GM12878 (cell line): ENCODE measurements around the gene ERCC2. TPM values are rescaled to one million over a fixed set of nuclear protein-coding genes. Genes with fewer than 3 reads are reported as not detected.

Source experiments
- ATAC-seq: fragments of 200-7000 bp; cut with Tn5 transposase; 3 replicates; pipeline ENCODE4 v1.9.1; 2020; ENCODE audit warnings: mild to moderate bottlenecking, moderate library complexity
- BruUV-seq: library from RNA; stranded (reverse); fragments of 400-500 nt; replicated peaks from 2 replicates; lab custom pipeline; 2021; lab: Mats Ljungman, UMichigan
- CTCF ChIA-PET: fragments of 300-600 bp; sonication (Branson Sonifier 250); formaldehyde crosslinking; extraction: SDS; loops from one replicate; lab custom pipeline; 2021; ENCODE audit warnings: inconsistent platforms; lab: Yijun Ruan, JAX
- POLR2A ChIA-PET: fragments of 350-600 bp; formaldehyde crosslinking; extraction: SDS; loops from one replicate; lab custom pipeline; 2021; ENCODE audit warnings: inconsistent platforms; lab: Charles Lee
- RAD21 ChIA-PET: fragments of 300-600 bp; sonication (Branson Sonifier 250); formaldehyde crosslinking; loops from one replicate; lab custom pipeline; 2023; ENCODE audit warnings: antibody characterized with exemption; ENCODE audit not compliant: unreplicated experiment; lab: Charles Lee
- SMC1A ChIA-PET: fragments of 300-600 bp; sonication (Branson Sonifier 250); formaldehyde crosslinking; loops from one replicate; lab custom pipeline; 2023; ENCODE audit not compliant: unreplicated experiment, uncharacterized antibody; lab: Charles Lee
- DNase-seq: peaks from one replicate; pipeline ENCODE4 v3.0.0-alpha.2; 2011; ENCODE audit warnings: low read depth, low spot score
- FAIRE-seq: peaks from 3 replicates; lab custom pipeline; 2011; peaks lifted over from hg19 to GRCh38; lab: Jason Lieb, UNC
- H2AFZ ChIP-seq: 2 replicates; pipeline ENCODE4 v1.6.0; 2011; ENCODE audit warnings: low read depth, low read length, control low read depth; ENCODE audit not compliant: control insufficient read depth
- H3K27ac ChIP-seq: 2 replicates; pipeline ENCODE4 v1.5.1; 2011; ENCODE audit warnings: control low read depth; ENCODE audit not compliant: control insufficient read depth, insufficient read depth
- H3K27me3 ChIP-seq, 2 experiments: replicated peaks in 1 of 2; 2 replicates each; pipeline versions ENCODE4 v1.6.0 to v1.6.1; 2011; ENCODE audit warnings: low read length in 1 of 2; ENCODE audit not compliant: control insufficient read depth in 2 of 2, insufficient read depth in 2 of 2
- H3K36me3 ChIP-seq, 2 experiments: 2 replicates each; pipeline ENCODE4 v1.5.1; 2011; ENCODE audit warnings: low read length in 1 of 2; ENCODE audit not compliant: control insufficient read depth in 2 of 2, insufficient read depth in 2 of 2
- H3K4me1 ChIP-seq: 2 replicates; pipeline ENCODE4 v1.6.1; 2011; ENCODE audit warnings: mild to moderate bottlenecking, low read length, moderate library complexity, mixed read lengths; ENCODE audit not compliant: control insufficient read depth, insufficient read depth
- H3K4me2 ChIP-seq: 2 replicates; pipeline ENCODE4 v1.6.0; 2011; ENCODE audit warnings: control low read depth; ENCODE audit not compliant: control insufficient read depth, insufficient read depth
- H3K4me3 ChIP-seq: fragments of 200-600 bp; sonication (generic); 2 replicates; pipeline ENCODE4 v1.5.1; 2016
- H3K79me2 ChIP-seq: 2 replicates; pipeline ENCODE4 v1.6.0; 2011; ENCODE audit warnings: low read length; ENCODE audit not compliant: control insufficient read depth, insufficient read depth
- H3K9ac ChIP-seq: 2 replicates; pipeline ENCODE4 v1.8.0; 2011; ENCODE audit warnings: low read length, control low read depth, mixed read lengths; ENCODE audit not compliant: control insufficient read depth, insufficient read depth
- H3K9me3 ChIP-seq: replicated peaks from 3 replicates; pipeline ENCODE4 v1.5.1; 2011; ENCODE audit warnings: mild to moderate bottlenecking, low read length; ENCODE audit not compliant: control insufficient read depth, insufficient read depth
- H4K20me1 ChIP-seq: 2 replicates; pipeline ENCODE4 v1.6.0; 2011; ENCODE audit not compliant: control insufficient read depth, insufficient read depth
- E4F1 ChIP-seq: fragments of 450-650 bp; IDR thresholded peaks from 2 replicates; pipeline ENCODE4 v1.6.1; 2018; ENCODE audit warnings: borderline replicate concordance, mild to moderate bottlenecking; ENCODE audit not compliant: partially characterized antibody
- GABPA ChIP-seq: IDR thresholded peaks from 2 replicates; pipeline ENCODE4 v1.6.1; 2014; ENCODE audit warnings: antibody characterized with exemption, low read depth, mild to moderate bottlenecking, inconsistent platforms
- IKZF2 ChIP-seq, 2 experiments: fragments of 450-650 bp; IDR thresholded peaks; 2 replicates each; pipeline ENCODE4 v1.6.1; 2017; ENCODE audit warnings: mild to moderate bottlenecking in 2 of 2, moderate library complexity in 2 of 2
- JUNB ChIP-seq: IDR thresholded peaks from 2 replicates; pipeline ENCODE4 v1.6.1; 2016; ENCODE audit warnings: antibody characterized with exemption, mild to moderate bottlenecking
- KAT2A ChIP-seq: conservative IDR thresholded peaks from 2 replicates; pipeline ENCODE4 v1.6.1; 2011; ENCODE audit warnings: low read depth, low read length; ENCODE audit not compliant: control insufficient read depth
- MAX ChIP-seq: IDR thresholded peaks from 2 replicates; pipeline ENCODE4 v1.6.1; 2012; ENCODE audit warnings: low read depth, low read length, improper control_type of control experiment
- NFXL1 ChIP-seq: fragments of 450-650 bp; IDR thresholded peaks from 2 replicates; pipeline ENCODE4 v1.6.1; 2017; ENCODE audit warnings: antibody characterized with exemption, mild to moderate bottlenecking, borderline replicate concordance
- PBX3 ChIP-seq: IDR thresholded peaks from 2 replicates; pipeline ENCODE4 v1.6.1; 2011; ENCODE audit warnings: mild to moderate bottlenecking, low read depth, low read length, moderate library complexity; ENCODE audit not compliant: insufficient replicate concordance
- PML ChIP-seq: IDR thresholded peaks from 2 replicates; pipeline ENCODE4 v1.6.1; 2012; ENCODE audit warnings: low read length, inconsistent platforms
- SKIL ChIP-seq: fragments of 450-650 bp; IDR thresholded peaks from 2 replicates; pipeline ENCODE4 v1.6.1; 2017; ENCODE audit warnings: mild to moderate bottlenecking, low read depth, inconsistent platforms; ENCODE audit not compliant: poor library complexity, severe bottlenecking
- STAT1 ChIP-seq: fragments of 450-650 bp; conservative IDR thresholded peaks from 2 replicates; pipeline ENCODE4 v1.6.1; 2014; ENCODE audit warnings: antibody characterized with exemption, mild to moderate bottlenecking
- YBX1 ChIP-seq: fragments of 450-650 bp; IDR thresholded peaks from 2 replicates; pipeline ENCODE4 v1.6.1; 2016; ENCODE audit warnings: antibody characterized with exemption
- ZBTB11 ChIP-seq: fragments of 450-650 bp; formaldehyde crosslinking; IDR thresholded peaks from 2 replicates; pipeline ENCODE4 v1.5.0; 2022; ENCODE audit warnings: mild to moderate bottlenecking, missing genetic modification characterization
- WGBS: methylation state at CpG from one replicate; pipeline ENCODE4 v1.1.6; 2016; ENCODE audit warnings: low lambda C conversion rate; ENCODE audit not compliant: insufficient replicate concordance, insufficient coverage; ENCODE audit errors: missing lambda C conversion rate; 5-methylcytosine and 5-hydroxymethylcytosine counted together
- in situ Hi-C: fragments of 300-500 bp; cut with MboI; formaldehyde crosslinking; loops from 9 replicates; pipeline ENCODE4 v1.14.3; 2018; ENCODE audit warnings: mixed read lengths
- intact Hi-C: fragments of 100-400 bp; cut with micrococcal nuclease; formaldehyde crosslinking; loops from one replicate; pipeline ENCODE4 v1.14.2; 2022; ENCODE audit not compliant: unreplicated experiment
- polyA plus RNA-seq, 11 experiments: library from polyadenylated mRNA; depleted of rRNA in 4 of 11; unstranded in 6 of 11; stranded (reverse) in 5 of 11; fragments of >200 nt; fragmentation: Nextera tagmentation in 4 of 11; fragmentation: Illumina TruSeq in 1 of 11; extraction: Ambion mirVana in 4 of 11; extraction: Trizol in 1 of 11; gene quantifications; 1 replicate in 1 of 11; 2 replicates in 10 of 11; pipeline versions ENCODE4 v1.2.1 to v1.2.3, GENCODE V29; 2011 to 2016; ENCODE audit warnings: inconsistent platforms in 2 of 11, missing spikeins in 2 of 11, low read depth in 1 of 11
- total RNA-seq, 4 experiments: library from RNA; depleted of rRNA in 3 of 4; stranded (reverse); fragments of >200 nt in 3 of 4; fragmentation: Illumina TruSeq in 1 of 4; extraction: Trizol in 1 of 4; gene quantifications; 2 replicates each; pipeline versions ENCODE4 v1.2.1 to v1.2.3, GENCODE V29; 2013 to 2021

Gene ERCC2
- total and polyA plus RNA-seq, 10 of the 15 experiments (the other 5 are each of a cell fraction or from before 2014, with no cell fraction given): 1.3 to 40.1 (median 15.6) TPM

- SMC1A ChIA-PET: no interaction called here
- CTCF ChIA-PET: no interaction called here
- in situ Hi-C loops: no loop called here
- no peak overlapping the region for H3K9ac ChIP-seq
- no peak overlapping the region for H2AFZ ChIP-seq
- H3K4me2 ChIP-seq: no peak overlapping the region
- intact Hi-C loops: no loop called here
- H3K4me1 ChIP-seq: no peaks in the 10 kb centered on the region
- H3K27ac ChIP-seq: no peak overlapping the region
- FAIRE-seq: no peak
- H3K27me3 ChIP-seq: no peaks in the 10 kb centered on the region
- BruUV-seq: no TSS peak
- no peaks in the 10 kb centered on the region for H3K9me3 ChIP-seq
- peaks cover 2 to 3% of the 10 kb centered on the region in 2 experiments; a peak in 3 of 4 replicates for H3K36me3 ChIP-seq
- POLR2A ChIA-PET: no interaction called here
- no peak for DNase-seq
- no peaks in the 10 kb centered on the region for H4K20me1 ChIP-seq
- no peak overlapping the region for H3K4me3 ChIP-seq
- H3K79me2 ChIP-seq: no peaks in the 10 kb centered on the region
- WGBS: 87% methylated on average over 8 of the region's 11 CpGs
- RAD21 ChIA-PET: no interaction called here
- no peak for ATAC-seq
- TF ChIP-seq KAT2A: no peak
- TF ChIP-seq NFXL1: no peak
- TF ChIP-seq PBX3: no peak
- no peak for TF ChIP-seq IKZF2 (IDR thresholded peaks at IDR 0.05)
- TF ChIP-seq PML: no peak
- TF ChIP-seq E4F1: no peak
- TF ChIP-seq GABPA: no peak
- no peak for TF ChIP-seq ZBTB11 (CRISPR knock-in tag)
- no peak for TF ChIP-seq MAX
- TF ChIP-seq JUNB: no peak
- TF ChIP-seq YBX1: no peak
- no peak for TF ChIP-seq SKIL
- TF ChIP-seq STAT1: no peak
These were observed 13.0 kb downstream of the ERCC2 start for GRCh38 chr19:45357445-45357783.
